GM19463 (cell line): Measurements from ENCODE around the gene CBFA2T3.

Experiments
- ATAC-seq: cut with Tn5 transposase; IDR thresholded peaks from one replicate; pipeline ENCODE4 v1.9.1; 2021; ENCODE audit warnings: mild to moderate bottlenecking, moderate library complexity; ENCODE audit not compliant: unreplicated experiment

Gene CBFA2T3

GRCh38 chr16:88911946-88912310 lies 65.1 kb downstream of the CBFA2T3 start:
- no peak for ATAC-seq

GRCh38 chr16:88911136-88911945 lies 65.7 kb downstream of the CBFA2T3 start:
- ATAC-seq: no peak

GRCh38 chr16:88910284-88911135 lies 66.5 kb downstream of the CBFA2T3 start:
- ATAC-seq: no peak

GRCh38 chr16:88909431-88910210 lies 67.4 kb downstream of the CBFA2T3 start:
- ATAC-seq: no peak

- ATAC-seq: no peak
These were observed 68.7 kb downstream of the CBFA2T3 start for GRCh38 chr16:88908307-88908706.

GRCh38 chr16:88907768-88908167 lies 69.2 kb downstream of the CBFA2T3 start:
- ATAC-seq: no peak

GRCh38 chr16:88906535-88907105 lies 70.4 kb downstream of the CBFA2T3 start:
- ATAC-seq: no peak

- no peak for ATAC-seq
These were observed 71.0 kb downstream of the CBFA2T3 start for GRCh38 chr16:88906020-88906419.

GRCh38 chr16:88905563-88905962 lies 71.4 kb downstream of the CBFA2T3 start:
- ATAC-seq: no peak

- no peak for ATAC-seq
These were observed 72.2 kb downstream of the CBFA2T3 start for GRCh38 chr16:88904676-88905365.

GRCh38 chr16:88903267-88903666 lies 73.7 kb downstream of the CBFA2T3 start:
- ATAC-seq: no peak

- ATAC-seq: no peak
These were observed 74.3 kb downstream of the CBFA2T3 start for GRCh38 chr16:88902744-88903143.

- no peak for ATAC-seq
These were observed 75.2 kb downstream of the CBFA2T3 start for GRCh38 chr16:88901718-88902337.

- ATAC-seq: no peak
These were observed 76.3 kb downstream of the CBFA2T3 start for GRCh38 chr16:88900662-88901052.

- no peak for ATAC-seq
These were observed 76.9 kb downstream of the CBFA2T3 start for GRCh38 chr16:88899901-88900661.

- ATAC-seq: no peak
These were observed 79.1 kb downstream of the CBFA2T3 start for GRCh38 chr16:88897696-88898425.

- ATAC-seq: no peak
These were observed 80.6 kb downstream of the CBFA2T3 start for GRCh38 chr16:88896238-88897070.

- ATAC-seq: no peak
These were observed 81.7 kb downstream of the CBFA2T3 start for GRCh38 chr16:88895335-88895734.
